Kidney (tissue), 14 donors: Measurements from ENCODE around the gene WFDC2. TPM values are rescaled to one million over a fixed set of nuclear protein-coding genes. Genes with fewer than 3 reads are reported as not detected.

Source experiments
- DNase-seq, 5 donors: peaks; one replicate each; pipeline ENCODE4 v3.0.0-alpha.2; 2013 to 2020
- FAIRE-seq: peaks from 2 replicates; lab custom pipeline; 2012; peaks lifted over from hg19 to GRCh38; lab: Jason Lieb, UNC
- H3K27ac ChIP-seq, 2 donors: one replicate each; pipeline ENCODE4 v1.7.0; 2013; ENCODE audit warnings: low read depth in 2 of 2, low read length in 2 of 2, inconsistent platforms in 1 of 2
- H3K27me3 ChIP-seq: one replicate; pipeline ENCODE4 v1.7.1; 2013; ENCODE audit warnings: low read length, inconsistent platforms; ENCODE audit not compliant: control insufficient read depth, insufficient read depth
- H3K36me3 ChIP-seq, 3 donors: one replicate each; pipeline versions ENCODE4 v1.7.0 to v1.7.1; 2013; ENCODE audit warnings: low read length in 3 of 3, control low read depth in 1 of 3, inconsistent platforms in 1 of 3; ENCODE audit not compliant: insufficient read depth in 3 of 3, control insufficient read depth in 2 of 3
- H3K4me1 ChIP-seq, 3 donors: one replicate each; pipeline versions ENCODE4 v1.7.0 to v1.7.1; 2013; ENCODE audit warnings: low read length in 3 of 3, inconsistent platforms in 1 of 3, low read depth in 1 of 3; ENCODE audit not compliant: control insufficient read depth in 2 of 3, insufficient read depth in 2 of 3
- H3K4me3 ChIP-seq, 3 donors: one replicate each; pipeline versions ENCODE4 v1.7.0 to v1.8.1; 2013; ENCODE audit warnings: low read length in 3 of 3, control low read depth in 1 of 3, inconsistent platforms in 1 of 3
- H3K9ac ChIP-seq, 3 donors: one replicate each; pipeline versions ENCODE4 v1.7.0 to v1.7.1; 2013; ENCODE audit warnings: low read length in 3 of 3, control low read depth in 1 of 3, inconsistent platforms in 1 of 3
- H3K9me3 ChIP-seq, 3 donors: one replicate each; pipeline versions ENCODE4 v1.7.0 to v1.7.1; 2013; ENCODE audit warnings: low read length in 3 of 3, control low read depth in 1 of 3, inconsistent platforms in 1 of 3; ENCODE audit not compliant: control insufficient read depth in 2 of 3, insufficient read depth in 1 of 3
- CTCF ChIP-seq: IDR thresholded peaks from 3 replicates; pipeline ENCODE4 v1.5.1; 2012; ENCODE audit warnings: mild to moderate bottlenecking, moderate library complexity, borderline replicate concordance; ENCODE audit not compliant: insufficient read depth; ENCODE audit errors: extremely low read depth
- intact Hi-C: fragments of 100-400 bp; cut with DNase I; formaldehyde crosslinking; loops from one replicate; pipeline ENCODE4 v1.11.1; 2022
- polyA plus RNA-seq: library from polyadenylated mRNA; stranded (reverse); fragments of 350-450 nt; fragmentation: Illumina TruSeq; extraction: RNeasy Lipid Tissue Mini Kit (QIAGEN cat#74804); gene quantifications from one replicate; pipeline ENCODE4 v1.2.3, GENCODE V29; 2014; ENCODE audit warnings: low read depth, low replicate concordance; ENCODE audit not compliant: insufficient read depth
- total RNA-seq: library from RNA; stranded (reverse); fragmentation: NEBNext Ultra II Directional; extraction: Animal tissue kit (Norgen Biotek cat#: 25700); gene quantifications from one replicate; pipeline ENCODE4 v1.2.1, GENCODE V29; 2021
- donor health status: control.
- donor health status: control.
- donor health status: control.
- donor health status: control.
- donor health status: control.
- donor health status: DM: yes; HTN: yes; CAD: no.
- donor health status: Normal renal cell carcinoma (clear cell type).

Gene WFDC2
- total and polyA plus RNA-seq, 2 donors from 2014 or later = 1,908 to 2,874 TPM

GRCh38 chr20:45503403-45503802, 33.9 kb downstream of the WFDC2 start:
- Histone ChIP-seq H3K27ac (no peak overlapping the region), H3K27me3 (no peaks in the 10 kb centered on the region), H3K36me3 (no peaks in the 10 kb centered on the region), H3K4me3 (no peak overlapping the region), H3K9ac (no peak overlapping the region), H3K9me3 (no peaks in the 10 kb centered on the region), H3K4me1 (no peaks in the 10 kb centered on the region)
- no peak for TF ChIP-seq CTCF
- FAIRE-seq = no peak
- DNase-seq = no peak
- intact Hi-C loops = no loop called here

- DNase-seq (no peak), FAIRE-seq (no peak)
- H3K4me1 ChIP-seq = no peaks in the 10 kb centered on the region
- TF ChIP-seq CTCF = no peak
- no peaks in the 10 kb centered on the region for H3K27me3 ChIP-seq
- no peak overlapping the region for H3K4me3 ChIP-seq
- intact Hi-C loops = no loop called here
- H3K27ac ChIP-seq = no peak overlapping the region
- H3K9ac ChIP-seq = no peak overlapping the region
- no peaks in the 10 kb centered on the region for H3K36me3 ChIP-seq
- no peaks in the 10 kb centered on the region for H3K9me3 ChIP-seq
Measured at GRCh38 chr20:45506398-45506797, 36.8 kb downstream of the WFDC2 start.

DNA sequence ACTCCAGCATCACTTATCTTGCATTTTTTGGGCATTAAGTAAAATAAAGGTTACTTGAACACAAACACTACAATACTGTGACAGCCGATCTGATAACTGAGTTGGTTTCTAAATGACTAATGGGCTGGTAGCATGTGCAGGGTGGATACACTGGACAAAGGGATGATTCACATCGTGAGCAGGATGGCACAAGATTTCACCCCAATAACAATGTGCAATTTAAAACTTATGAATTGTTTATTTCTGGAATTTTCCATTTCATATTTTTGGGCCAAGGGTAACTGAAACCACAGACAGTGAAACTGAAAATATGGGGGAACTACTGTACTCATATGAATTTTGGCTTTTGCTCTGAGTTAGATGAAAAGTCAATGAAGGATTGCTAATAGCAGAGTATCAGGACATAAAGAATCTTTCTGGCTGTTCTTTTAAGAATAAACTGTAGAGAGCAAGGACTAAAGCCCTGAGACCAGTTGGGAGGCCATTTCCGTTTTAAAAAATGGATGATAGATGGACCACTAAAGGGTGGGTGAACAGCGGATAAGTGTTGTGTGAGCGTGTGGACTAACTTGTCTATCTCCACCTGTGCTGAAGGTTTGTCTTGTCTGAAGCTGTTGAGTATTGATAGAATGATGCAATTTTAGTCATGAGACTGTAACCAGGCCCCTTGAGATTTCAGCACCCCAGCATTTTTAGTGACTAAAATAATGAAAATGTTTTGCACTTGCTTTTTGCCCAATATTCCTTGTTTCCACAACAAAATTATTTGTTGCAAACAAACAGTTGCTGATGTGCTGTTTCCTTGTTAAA, 37.7 kb downstream of the WFDC2 start:
- Histone ChIP-seq H3K9ac (no peak overlapping the region), H3K36me3 (no peaks in the 10 kb centered on the region), H3K27me3 (no peaks in the 10 kb centered on the region), H3K9me3 (no peaks in the 10 kb centered on the region), H3K4me1 (no peaks in the 10 kb centered on the region), H3K27ac (no peak overlapping the region), H3K4me3 (no peak overlapping the region)
- no peak for TF ChIP-seq CTCF
- intact Hi-C loops = no loop called here
- FAIRE-seq (no peak), DNase-seq (no peak)
